Fibroblast of skin of back (primary cell): ENCODE data around the gene CDK16.

Experiments
- DNase-seq: peaks from one replicate; pipeline ENCODE4 v3.0.0-alpha.2; 2013

CDK16 gene

GRCh38 chrX:47209508-47210238 is 8.8 kb upstream of the CDK16 start:
- no peak for DNase-seq

DNA sequence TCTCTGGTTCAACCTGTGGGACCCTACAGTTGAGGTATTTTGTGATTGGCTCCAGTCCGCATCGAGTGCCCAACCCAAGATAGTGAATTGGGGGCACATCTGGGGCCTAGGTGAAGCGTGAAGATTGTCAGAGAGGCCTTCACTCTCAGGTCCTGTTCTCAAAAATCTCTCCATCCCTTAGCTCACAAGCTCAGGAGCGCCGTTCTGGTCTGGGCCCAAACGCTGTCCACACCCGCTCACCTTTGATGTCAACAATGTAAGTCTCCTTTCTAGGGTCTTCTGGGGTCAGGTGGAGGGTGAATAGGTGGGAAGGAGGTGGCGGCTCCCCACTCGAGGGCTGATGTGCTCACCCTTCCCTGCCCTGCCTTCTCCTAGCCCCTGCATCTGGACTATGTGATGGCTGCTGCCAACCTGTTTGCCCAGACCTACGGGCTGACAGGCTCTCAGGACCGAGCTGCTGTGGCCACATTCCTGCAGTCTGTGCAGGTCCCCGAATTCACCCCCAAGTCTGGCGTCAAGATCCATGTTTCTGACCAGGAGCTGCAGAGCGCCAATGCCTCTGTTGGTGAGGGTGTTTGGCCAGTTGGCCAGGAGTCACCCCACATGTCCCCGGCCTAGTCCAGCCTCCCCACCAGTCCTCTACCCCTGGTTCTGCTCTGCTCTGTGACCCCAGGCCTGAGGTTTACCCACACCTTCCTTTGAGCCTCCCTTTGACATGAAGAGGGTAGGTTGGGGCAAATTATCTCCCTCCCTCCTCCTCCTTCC is 7.6 kb upstream of the CDK16 start:
- DNase-seq, result no peak

DNA sequence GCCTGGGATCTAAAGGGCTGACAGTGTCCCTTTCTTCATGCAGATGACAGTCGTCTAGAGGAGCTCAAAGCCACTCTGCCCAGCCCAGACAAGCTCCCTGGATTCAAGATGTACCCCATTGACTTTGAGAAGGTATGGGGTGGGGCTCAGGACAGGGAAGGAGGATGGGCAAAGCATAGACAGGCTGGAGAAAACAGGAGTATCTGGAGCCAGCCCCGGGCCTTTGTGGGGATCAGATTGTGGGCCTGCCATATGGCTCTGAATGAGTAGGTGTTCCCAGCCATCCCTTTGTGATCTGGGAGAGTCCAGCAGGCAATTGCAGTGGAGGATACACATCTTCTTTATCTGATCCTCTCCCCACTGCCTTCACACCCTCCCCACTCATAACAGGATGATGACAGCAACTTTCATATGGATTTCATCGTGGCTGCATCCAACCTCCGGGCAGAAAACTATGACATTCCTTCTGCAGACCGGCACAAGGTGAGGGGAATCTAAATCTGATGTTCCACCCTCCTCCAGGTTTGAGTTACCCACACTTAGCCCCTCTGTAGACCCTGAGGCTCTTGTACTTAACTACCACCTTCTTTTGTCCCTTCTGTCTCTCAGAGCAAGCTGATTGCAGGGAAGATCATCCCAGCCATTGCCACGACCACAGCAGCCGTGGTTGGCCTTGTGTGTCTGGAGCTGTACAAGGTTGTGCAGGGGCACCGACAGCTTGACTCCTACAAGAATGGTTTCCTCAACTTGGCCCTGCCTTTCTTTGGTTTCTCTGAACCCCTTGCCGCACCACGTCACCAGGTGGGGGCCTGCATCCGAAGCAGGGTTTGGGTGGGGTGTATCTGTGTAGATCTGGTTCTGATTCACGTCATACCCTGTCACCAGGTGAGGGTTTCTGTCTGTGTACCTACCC is 5.8 kb upstream of the CDK16 start:
- DNase-seq, result no peak

DNA sequence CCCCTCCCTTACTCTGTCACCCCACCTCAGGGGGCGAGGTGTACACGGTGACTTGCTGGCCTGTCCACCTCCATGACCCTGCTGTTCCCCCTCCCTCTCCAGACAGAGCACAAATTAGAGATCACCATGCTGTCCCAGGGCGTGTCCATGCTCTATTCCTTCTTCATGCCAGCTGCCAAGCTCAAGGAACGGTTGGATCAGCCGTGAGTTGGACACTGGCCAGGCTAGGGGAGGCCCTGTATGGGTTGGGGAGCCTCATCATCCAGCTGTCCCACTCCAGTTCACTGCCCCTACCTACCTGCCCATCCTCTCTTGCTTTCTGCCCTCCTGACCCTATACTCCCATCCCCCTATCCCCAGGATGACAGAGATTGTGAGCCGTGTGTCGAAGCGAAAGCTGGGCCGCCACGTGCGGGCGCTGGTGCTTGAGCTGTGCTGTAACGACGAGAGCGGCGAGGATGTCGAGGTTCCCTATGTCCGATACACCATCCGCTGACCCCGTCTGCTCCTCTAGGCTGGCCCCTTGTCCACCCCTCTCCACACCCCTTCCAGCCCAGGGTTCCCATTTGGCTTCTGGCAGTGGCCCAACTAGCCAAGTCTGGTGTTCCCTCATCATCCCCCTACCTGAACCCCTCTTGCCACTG is 3.9 kb upstream of the CDK16 start:
- DNase-seq, result no peak

DNA sequence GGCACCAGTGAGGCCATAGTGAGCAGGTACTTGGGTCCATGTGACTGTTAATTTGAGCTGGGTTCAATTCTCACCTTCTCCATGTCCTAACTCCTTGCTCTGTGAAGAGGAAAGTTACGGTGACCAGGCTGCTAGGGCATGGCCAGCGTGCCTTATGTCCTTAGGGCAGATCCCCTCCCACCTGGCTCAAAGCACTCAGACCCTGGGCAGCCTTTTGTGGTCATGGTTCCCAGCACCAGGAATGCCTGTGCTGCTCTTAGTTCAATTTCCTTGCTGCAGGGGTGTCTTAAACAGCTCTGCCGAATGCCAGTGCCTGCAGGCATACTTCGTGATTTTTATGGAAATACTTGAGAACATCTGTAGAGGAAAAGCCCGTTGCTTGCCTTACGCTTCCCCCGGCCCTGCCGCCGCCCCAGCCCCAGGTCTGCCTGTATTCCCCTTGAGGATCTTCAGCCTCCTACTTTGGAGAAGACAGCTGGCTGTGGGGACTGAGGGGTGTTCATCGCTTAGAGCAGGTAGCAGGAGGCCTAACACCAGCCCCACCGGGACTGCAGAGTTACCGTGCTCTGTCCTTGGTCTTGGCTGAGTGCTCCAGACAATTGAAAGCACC is 3.1 kb upstream of the CDK16 start:
- DNase-seq, result no peak

DNA sequence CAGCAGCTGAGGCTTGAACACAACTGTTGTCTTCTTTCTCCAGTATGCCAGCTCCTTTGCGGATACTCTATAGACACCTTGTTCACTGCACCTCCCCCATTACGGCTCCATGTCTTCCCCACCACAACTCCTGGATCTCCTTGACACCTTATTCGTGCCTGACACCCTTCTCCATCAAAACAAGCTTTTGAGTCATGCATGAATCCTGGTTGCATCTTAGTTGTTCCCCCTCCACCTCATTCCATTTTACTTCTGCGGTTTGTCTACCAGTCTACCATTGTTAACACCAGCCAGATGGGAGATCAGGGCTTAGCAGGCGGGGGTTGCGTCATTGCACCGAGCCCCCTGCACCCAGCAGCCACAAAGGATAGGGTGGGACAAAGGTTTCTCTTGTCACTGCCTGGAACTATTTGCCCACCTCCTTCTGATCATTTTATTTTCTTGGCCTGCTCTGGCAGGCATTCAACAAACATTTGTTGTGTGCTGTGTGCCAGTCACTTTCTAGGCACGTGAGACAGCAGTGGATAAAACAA is 2.0 kb upstream of the CDK16 start:
- DNase-seq, result no peak

DNA sequence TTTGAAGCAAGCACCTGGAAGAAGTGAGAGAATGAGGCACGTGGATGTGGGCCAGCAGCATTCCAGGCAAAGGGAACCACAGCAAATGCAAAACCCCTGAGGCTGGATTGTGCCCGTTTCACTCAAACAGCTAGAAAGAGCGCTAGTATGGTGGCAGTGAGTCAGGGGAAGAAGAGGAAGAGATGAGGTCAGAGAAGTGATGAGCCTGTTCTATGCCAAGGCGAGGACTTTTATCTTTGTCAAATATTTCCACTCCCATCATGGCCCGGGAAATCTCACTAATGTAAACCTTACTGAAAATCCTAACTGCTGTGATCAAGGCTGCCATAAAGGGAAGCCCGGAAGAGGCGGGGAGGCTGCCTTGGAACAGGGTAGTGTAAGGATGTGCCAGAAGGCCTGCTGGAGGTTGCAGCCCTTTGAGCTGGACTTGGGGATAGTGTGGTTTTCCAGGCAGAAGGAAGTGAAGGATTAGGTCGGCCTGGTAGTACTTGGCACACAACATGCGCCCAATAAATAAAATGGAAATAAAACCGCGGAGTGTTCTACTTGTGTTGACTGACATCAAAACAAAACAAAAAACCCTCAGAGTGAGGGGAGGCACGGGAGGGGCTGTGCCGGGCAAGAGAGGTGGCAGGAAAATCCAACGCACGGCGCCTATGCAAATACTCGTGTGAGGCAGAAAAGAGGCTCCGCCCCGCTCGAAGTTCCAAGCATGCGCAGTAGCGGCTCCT is 1.2 kb upstream of the CDK16 start:
- peak; percentile 75 for DNase-seq

- DNase-seq, result peak; percentile 98
Observed at GRCh38 chrX:47217852-47218279, 615 bp upstream of the CDK16 start.

DNA sequence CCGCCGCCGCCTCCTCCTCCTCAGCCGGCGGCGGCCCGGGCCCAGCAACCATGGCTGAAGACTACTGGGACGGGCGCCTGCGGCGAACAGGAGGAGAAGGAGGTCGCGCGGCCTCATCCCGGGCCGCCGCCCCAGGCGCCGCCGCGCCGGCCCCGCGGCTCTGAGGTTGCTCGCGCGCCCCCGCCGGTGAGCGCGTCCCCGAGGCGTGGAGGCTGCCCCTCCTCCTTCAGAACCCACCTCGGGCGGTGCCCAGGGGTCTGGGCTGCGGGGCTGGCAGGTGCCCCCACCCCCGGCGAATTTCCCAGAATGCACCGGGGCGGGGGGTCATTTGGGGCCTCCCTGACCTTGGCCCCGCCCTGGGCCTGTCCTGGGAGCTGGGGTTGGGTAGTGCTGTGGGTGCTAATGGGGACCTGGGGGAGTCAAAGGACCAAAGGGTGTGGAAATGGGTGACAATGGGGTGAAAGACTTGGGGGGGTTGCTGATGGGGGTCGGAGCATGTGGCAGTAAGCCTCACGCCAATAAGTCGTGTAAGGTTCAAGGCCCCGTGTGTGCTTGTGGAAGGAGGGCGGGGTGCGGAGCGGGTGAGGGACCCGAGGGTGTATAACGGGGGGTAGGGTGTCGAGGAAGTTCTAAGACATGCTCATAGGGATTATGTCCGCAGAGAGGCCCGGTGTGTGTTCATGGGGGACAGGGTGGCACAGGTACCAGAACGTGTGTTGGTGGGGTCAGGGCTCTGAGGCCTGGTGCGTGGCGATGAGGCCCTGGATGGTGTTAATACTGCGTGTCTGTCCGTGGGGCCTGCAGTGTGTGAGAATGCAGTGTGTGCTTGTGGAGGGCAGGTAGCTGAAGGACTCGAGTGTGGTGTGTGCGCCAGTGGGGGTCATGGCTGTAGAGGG is 687 bp downstream of the CDK16 start:
- DNase-seq, result peak; percentile 17

DNA sequence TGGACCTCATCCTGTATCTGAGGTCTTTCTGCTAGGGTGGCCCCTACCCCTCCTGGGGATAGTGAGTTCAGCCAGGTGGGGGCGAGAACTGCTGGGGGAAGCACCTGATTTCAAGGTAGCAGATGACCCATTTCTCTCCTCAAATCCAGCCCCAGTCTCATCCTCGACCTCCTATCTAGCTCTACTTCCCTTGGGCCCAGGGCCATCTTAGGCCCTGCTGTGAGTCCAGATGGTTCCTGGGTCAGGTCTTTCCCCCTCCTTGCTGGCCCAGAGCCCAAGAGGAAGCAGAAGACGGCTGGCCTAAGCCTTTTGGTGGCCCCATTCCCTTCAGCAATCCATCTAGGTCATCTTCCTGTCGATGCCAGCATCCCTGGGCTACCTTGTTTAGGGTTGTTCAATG is 3.3 kb downstream of the CDK16 start:
- DNase-seq, result no peak

DNA sequence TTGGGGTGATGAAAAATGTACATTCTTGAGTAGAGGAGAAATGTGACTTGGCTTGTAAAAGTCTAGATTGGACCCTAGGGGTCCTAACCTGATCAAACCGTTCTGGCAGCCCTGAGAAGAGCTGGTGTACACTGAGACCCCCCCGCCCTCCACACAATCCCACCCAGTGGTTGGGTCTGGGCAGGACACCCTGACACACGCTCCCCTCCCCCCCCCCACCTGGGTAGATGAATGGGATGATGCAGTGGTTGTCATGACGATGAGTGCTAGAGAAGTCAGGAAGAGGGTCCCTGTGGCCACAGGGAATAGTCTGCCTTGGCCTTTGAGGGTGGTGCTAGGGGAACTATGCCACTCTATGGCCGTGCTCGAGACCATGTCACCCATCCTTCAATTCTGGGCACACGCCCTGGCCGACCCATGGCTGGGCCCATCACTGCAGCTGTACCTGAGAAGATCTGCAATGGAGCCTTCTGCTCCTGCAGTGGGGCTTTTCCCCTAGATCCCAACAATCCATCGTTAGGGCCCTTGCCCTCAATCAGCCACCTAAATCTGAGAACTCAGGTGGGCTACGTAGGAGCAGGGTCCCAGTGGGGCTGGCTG is 4.4 kb downstream of the CDK16 start:
- no peak for DNase-seq

GRCh38 chrX:47223476-47224250 is 5.2 kb downstream of the CDK16 start:
- DNase-seq, result no peak

DNA sequence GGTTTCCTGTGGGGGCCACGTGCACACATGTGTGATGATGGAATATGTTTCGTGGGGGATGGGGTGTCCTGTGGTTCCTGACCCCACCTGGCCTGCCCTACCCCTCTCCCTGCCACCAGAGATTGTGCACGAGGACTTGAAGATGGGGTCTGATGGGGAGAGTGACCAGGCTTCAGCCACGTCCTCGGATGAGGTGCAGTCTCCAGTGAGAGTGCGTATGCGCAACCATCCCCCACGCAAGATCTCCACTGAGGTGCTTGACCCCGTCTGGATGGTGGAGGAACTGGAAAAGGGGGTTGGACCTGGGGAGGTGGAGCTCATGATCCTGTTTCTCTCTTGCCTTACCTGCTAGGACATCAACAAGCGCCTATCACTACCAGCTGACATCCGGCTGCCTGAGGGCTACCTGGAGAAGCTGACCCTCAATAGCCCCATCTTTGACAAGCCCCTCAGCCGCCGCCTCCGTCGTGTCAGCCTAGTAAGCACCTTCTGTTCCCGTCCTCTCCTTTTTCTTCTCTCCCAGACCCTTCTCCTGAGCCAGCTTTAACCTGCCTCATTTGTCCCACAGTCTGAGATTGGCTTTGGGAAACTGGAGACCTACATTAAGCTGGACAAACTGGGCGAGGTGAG is 5.9 kb downstream of the CDK16 start:
- no peak for DNase-seq

DNA sequence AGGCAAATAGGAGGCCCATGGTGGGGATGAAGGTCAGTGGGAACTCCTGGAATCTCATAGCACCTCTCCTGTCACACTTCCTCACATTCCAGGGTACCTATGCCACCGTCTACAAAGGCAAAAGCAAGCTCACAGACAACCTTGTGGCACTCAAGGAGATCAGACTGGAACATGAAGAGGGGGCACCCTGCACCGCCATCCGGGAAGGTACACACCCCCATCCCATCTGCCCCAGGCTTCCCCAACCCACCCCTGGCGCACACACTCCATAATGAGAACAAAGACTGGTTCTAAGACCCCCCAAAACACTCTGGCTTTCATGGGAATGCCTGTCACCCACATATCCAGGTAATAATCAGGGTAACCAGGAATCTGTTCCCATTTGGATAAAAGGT is 6.4 kb downstream of the CDK16 start:
- no peak for DNase-seq

- DNase-seq, result no peak
Observed at GRCh38 chrX:47226071-47226470, 7.6 kb downstream of the CDK16 start.

- DNase-seq, result no peak
Observed at GRCh38 chrX:47226531-47227333, 8.3 kb downstream of the CDK16 start.

GRCh38 chrX:47227334-47227583 is 8.8 kb downstream of the CDK16 start:
- no peak for DNase-seq
